ENCODE measurements around the gene BAIAP3. TPM values are rescaled to one million over a fixed set of nuclear protein-coding genes. Genes with fewer than 3 reads are reported as not detected.

BAIAP3 gene, protein sequence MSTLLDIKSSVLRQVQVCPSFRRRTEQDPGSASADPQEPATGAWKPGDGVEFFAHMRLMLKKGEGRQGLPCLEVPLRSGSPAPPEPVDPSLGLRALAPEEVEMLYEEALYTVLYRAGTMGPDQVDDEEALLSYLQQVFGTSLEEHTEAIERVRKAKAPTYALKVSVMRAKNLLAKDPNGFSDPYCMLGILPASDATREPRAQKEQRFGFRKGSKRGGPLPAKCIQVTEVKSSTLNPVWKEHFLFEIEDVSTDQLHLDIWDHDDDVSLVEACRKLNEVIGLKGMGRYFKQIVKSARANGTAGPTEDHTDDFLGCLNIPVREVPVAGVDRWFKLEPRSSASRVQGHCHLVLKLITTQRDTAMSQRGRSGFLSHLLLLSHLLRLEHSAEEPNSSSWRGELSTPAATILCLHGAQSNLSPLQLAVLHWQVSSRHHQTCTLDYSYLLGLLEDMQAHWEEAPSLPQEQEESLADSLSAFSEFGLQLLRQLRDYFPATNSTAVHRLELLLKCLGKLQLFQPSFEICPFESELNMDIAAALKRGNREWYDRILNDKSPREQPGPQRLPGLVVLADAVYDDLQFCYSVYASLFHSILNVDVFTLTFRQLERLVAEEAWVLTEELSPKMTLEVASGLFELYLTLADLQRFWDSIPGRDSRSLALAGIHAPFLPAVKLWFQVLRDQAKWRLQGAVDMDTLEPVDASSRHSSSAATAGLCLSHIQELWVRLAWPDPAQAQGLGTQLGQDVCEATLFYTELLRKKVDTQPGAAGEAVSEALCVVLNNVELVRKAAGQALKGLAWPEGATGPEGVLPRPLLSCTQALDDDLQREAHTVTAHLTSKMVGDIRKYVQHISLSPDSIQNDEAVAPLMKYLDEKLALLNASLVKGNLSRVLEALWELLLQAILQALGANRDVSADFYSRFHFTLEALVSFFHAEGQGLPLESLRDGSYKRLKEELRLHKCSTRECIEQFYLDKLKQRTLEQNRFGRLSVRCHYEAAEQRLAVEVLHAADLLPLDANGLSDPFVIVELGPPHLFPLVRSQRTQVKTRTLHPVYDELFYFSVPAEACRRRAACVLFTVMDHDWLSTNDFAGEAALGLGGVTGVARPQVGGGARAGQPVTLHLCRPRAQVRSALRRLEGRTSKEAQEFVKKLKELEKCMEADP
- 0.31 to 1.6 TPM (median 1.1 TPM) in 5 replicates for total RNA-seq (2022; extraction: Qiagen RNA extraction; ENCODE audit: low read depth)

DNA sequence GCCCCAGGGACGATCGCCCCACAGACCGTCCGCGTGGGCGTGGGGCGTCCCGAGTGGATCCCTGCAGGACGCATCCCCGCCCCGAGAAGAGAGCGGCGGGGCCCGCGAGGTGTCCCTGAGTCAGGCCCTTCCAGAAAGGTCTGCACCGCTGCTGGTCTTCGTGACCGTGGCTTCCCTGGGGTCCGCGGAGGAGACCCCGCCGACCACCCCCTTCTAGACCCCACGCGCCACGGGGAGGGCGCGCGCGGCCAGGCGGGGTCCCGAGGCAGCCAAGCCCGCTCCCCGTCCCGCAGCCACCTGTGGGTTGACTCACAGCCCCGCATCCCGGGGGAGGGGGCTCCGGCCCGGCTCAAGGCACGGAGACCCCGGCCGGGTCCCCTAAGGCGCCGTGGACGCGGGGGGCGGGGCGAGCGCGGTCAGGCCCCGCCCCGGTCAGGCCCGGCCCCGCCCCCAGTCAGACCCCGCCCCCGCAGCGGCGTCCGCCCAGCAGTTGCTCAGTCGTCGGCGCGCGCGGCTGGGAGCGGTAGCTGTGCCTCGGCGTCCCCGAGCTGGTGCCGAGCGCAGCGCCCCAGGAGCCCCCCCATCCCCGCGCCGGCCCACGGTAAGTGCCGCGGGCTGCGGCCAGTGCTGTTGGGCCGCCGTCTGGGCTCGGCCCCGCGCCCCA is at the start of gene BAIAP3:
Gene BAIAP3 (plus strand): TSS at position 497 of the 664 bp plus-strand sequence. CDS start 4,905 bp downstream, outside the sequence.

GRCh38 chr16:1308977-1309885 is 24.2 kb upstream of the BAIAP3 start, which contains the start of gene UBE2I:
UBE2I (plus strand) TSS chr16:1309636; CDS start chr16:1314031, 4,395 bp downstream.

GRCh38 chr16:1351582-1352362 is 18.3 kb downstream of the BAIAP3 start, which contains the start of the genes GNPTG and TSR3:
GNPTG (plus strand) TSS chr16:1351931; CDS start chr16:1351966, 35 bp downstream.
TSR3 (minus strand) TSS chr16:1351878; CDS start chr16:1351804, 74 bp downstream.

Other genes starting within 250 kb of the BAIAP3 start
- gene C1QTNF8, start 237.4 kb upstream of the BAIAP3 start, total RNA-seq (2022; extraction: Qiagen RNA extraction; ENCODE audit: low read depth), result not detected in 5 replicates
- 6.9 to 13.9 TPM (median 10.5 TPM) in 5 replicates for gene CACNA1H, start 180.5 kb upstream of the BAIAP3 start, total RNA-seq (2022; extraction: Qiagen RNA extraction; ENCODE audit: low read depth)
- 0.10 to 0.22 TPM (median 0.12 TPM) in 3 of 5 replicates, not detected in the others for gene TPSG1, start 108.4 kb upstream of the BAIAP3 start, total RNA-seq (2022; extraction: Qiagen RNA extraction; ENCODE audit: low read depth)
- not detected in 5 replicates for gene TPSB2, start 103.5 kb upstream of the BAIAP3 start, total RNA-seq (2022; extraction: Qiagen RNA extraction; ENCODE audit: low read depth)
- 0.13 TPM in 1 of 5 replicates, not detected in the others for gene TPSAB1, start 92.9 kb upstream of the BAIAP3 start, total RNA-seq (2022; extraction: Qiagen RNA extraction; ENCODE audit: low read depth)
- gene TPSD1, start 77.6 kb upstream of the BAIAP3 start, total RNA-seq (2022; extraction: Qiagen RNA extraction; ENCODE audit: low read depth), result not detected in 5 replicates
- 165 to 192 TPM (median 171 TPM) in 5 replicates for gene UBE2I, start 24.0 kb upstream of the BAIAP3 start, total RNA-seq (2022; extraction: Qiagen RNA extraction; ENCODE audit: low read depth)
- 57.7 to 93.3 TPM (median 82.5 TPM) in 5 replicates for gene TSR3, start 18.2 kb downstream of the BAIAP3 start, total RNA-seq (2022; extraction: Qiagen RNA extraction; ENCODE audit: low read depth)
- 24.7 to 37.3 TPM (median 29.4 TPM) in 5 replicates for gene GNPTG, start 18.3 kb downstream of the BAIAP3 start, total RNA-seq (2022; extraction: Qiagen RNA extraction; ENCODE audit: low read depth)
- 28.3 to 55.1 TPM (median 46.1 TPM) in 5 replicates for gene UNKL, start 81.1 kb downstream of the BAIAP3 start, total RNA-seq (2022; extraction: Qiagen RNA extraction; ENCODE audit: low read depth)
- 34.1 to 37.8 TPM (median 35.7 TPM) in 5 replicates for gene UQCC4, start 87.1 kb downstream of the BAIAP3 start, total RNA-seq (2022; extraction: Qiagen RNA extraction; ENCODE audit: low read depth)
- gene PERCC1, start 97.4 kb downstream of the BAIAP3 start, total RNA-seq (2022; extraction: Qiagen RNA extraction; ENCODE audit: low read depth), result not detected in 5 replicates
- gene CCDC154, start 110.9 kb downstream of the BAIAP3 start, total RNA-seq (2022; extraction: Qiagen RNA extraction; ENCODE audit: low read depth), result 0.09 to 0.57 TPM (median 0.28 TPM) in 5 replicates
- 56.1 to 84.3 TPM (median 77.2 TPM) in 5 replicates for gene CLCN7, start 141.4 kb downstream of the BAIAP3 start, total RNA-seq (2022; extraction: Qiagen RNA extraction; ENCODE audit: low read depth)
- gene PTX4, start 155.3 kb downstream of the BAIAP3 start, total RNA-seq (2022; extraction: Qiagen RNA extraction; ENCODE audit: low read depth), result not detected in 5 replicates
- gene TELO2, start 159.7 kb downstream of the BAIAP3 start, total RNA-seq (2022; extraction: Qiagen RNA extraction; ENCODE audit: low read depth), result 33.6 to 43.6 TPM (median 41.1 TPM) in 5 replicates
- gene TMEM204, start 200.0 kb downstream of the BAIAP3 start, total RNA-seq (2022; extraction: Qiagen RNA extraction; ENCODE audit: low read depth), result not detected in 5 replicates